Activated effector memory CD4-positive, alpha-beta T cell treated with anti-CD3 and anti-CD28 coated beads, Interleukin-2, amount 50 U/mL, for 16 hours (primary cell): ENCODE results near the gene DDRGK1.

Source experiments
- DNase-seq: peaks from one replicate; pipeline ENCODE4 v3.0.0-alpha.2; 2020

DDRGK1 gene

GRCh38 chr20:3204124-3204794, at the start of gene DDRGK1:
DDRGK1 (minus strand) TSS chr20:3204682; CDS start chr20:3204627, 55 bp downstream.
- DNase-seq: peak; percentile 96

DNA sequence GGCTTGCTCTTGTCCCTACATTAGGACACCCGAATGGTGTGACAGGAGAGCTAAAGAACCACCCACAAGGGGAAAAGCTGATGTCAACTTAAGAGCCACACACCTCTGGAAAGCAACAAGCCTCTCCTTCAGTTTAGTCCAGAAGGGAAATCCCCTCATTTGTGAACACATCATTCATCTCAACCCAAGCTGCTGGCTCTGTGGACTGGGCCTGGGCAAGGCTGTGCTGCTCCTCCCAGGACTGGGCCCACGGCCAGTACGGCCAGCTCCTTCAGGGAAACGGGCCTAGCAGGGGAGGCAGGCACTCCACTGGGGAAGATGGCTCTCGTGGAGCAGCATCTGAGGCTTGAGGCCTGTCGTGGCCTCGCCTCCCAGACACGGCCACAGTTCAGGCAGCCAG, 47.3 kb upstream of the DDRGK1 start:
- DNase-seq: no peak

- DNase-seq: no peak
Observed at GRCh38 chr20:3250091-3250504, 45.6 kb upstream of the DDRGK1 start.

- DNase-seq: no peak
Observed at GRCh38 chr20:3248993-3249347, 44.5 kb upstream of the DDRGK1 start.

- DNase-seq: no peak
Observed at GRCh38 chr20:3248167-3248992, 43.9 kb upstream of the DDRGK1 start.

GRCh38 chr20:3247638-3248037, 43.2 kb upstream of the DDRGK1 start:
- no peak for DNase-seq

DNA sequence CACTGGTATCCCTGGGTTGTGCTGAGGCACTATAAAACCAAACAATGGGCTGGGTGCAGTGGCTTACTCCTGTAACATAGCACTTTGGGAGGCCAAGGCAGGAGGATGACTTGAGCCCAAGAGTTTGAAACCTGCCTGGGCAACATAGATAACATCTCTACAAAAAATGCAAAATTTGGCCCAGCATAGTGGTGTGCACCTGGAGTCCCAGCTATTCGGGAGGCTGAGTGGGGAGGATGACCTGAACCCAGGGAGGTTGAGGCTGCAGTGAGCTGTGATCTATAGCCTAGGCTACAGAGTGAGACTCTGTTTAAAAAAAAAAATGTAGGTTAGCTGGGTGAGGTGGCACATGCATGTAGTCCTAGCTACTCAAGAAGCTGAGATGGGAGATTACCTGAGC, 42.2 kb upstream of the DDRGK1 start:
- no peak for DNase-seq

GRCh38 chr20:3245711-3246110, 41.2 kb upstream of the DDRGK1 start:
- no peak for DNase-seq

DNA sequence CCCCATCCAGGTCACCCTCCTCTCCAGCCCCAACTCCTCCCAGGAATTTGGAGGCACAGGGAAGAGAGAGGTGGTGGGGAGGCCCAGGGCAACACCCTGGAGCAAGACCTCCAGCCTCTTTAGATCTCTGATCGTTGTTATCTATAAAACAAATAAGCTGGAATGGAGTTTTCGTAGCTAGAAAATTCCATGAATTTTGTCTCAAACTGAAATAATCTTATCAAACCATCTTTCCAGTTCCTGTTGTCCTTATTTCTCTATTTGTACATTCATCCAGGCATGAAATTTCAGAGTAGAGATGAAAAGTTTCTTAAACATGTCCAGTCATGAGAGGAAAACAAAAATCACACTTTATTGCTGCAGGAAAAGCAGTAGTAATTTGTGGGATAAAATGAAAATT, 40.7 kb upstream of the DDRGK1 start:
- no peak for DNase-seq

- DNase-seq: no peak
Observed at GRCh38 chr20:3244613-3245012, 40.1 kb upstream of the DDRGK1 start.

DNA sequence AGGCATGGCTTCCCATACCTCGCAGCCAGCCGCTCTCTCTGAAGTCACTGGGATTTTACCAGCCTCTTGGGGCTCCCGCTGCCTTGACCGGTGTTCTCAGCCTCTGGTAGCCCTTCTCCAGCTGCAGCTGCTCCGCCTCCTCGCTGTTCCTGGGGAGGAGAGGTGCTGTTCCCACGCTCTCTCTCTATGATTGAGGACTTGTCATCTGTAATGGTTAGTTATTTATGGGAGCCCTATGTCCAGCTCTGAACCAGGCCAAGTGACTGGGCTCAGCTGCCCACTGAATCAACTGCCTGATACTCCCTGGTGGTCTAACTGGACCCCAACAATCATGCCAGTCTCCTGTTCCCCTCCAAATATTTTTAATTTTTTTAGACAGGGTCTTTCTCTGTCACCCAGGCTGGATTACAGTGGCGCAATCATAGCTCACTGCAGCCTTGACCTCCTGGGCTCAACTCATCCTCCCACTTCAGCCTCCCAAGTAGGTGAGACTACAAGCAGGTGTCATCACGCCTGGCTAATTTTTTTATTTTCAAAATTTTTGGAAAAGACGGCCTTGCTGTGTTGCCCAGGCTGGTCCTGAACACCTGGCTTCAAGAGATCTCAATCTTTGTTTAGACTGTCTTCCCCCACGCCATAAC, 39.4 kb upstream of the DDRGK1 start:
- no peak for DNase-seq

GRCh38 chr20:3242172-3242692, 37.8 kb upstream of the DDRGK1 start:
- no peak for DNase-seq

DNA sequence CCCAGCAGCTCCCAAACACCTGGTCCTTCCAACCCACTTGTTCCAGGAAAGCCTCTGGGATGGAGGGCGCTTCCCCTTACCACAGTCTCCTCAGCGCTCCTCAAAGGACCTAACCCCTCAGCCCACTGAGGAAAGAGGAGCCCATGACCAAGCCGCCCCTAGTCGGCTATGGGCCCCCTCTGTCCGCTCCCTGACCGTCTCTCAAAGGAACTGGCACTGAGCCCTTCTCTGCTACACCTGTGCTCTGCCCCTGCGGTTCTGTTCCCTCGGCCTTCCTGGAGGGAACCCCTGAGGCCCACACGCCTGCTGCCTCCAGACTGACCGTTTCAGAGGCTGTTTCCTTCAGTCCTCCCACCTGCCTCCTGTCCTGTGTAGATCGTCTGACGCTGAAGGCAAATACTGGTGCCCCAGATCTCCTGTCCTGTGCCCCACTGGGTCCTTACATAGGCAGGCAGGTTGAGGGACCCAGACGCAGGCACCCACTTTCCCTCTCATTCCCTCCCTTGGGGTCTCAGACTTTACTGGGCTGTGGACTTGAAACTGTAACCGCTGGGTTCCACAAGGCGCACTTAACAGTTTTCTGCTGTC, 36.4 kb upstream of the DDRGK1 start:
- DNase-seq: no peak

DNA sequence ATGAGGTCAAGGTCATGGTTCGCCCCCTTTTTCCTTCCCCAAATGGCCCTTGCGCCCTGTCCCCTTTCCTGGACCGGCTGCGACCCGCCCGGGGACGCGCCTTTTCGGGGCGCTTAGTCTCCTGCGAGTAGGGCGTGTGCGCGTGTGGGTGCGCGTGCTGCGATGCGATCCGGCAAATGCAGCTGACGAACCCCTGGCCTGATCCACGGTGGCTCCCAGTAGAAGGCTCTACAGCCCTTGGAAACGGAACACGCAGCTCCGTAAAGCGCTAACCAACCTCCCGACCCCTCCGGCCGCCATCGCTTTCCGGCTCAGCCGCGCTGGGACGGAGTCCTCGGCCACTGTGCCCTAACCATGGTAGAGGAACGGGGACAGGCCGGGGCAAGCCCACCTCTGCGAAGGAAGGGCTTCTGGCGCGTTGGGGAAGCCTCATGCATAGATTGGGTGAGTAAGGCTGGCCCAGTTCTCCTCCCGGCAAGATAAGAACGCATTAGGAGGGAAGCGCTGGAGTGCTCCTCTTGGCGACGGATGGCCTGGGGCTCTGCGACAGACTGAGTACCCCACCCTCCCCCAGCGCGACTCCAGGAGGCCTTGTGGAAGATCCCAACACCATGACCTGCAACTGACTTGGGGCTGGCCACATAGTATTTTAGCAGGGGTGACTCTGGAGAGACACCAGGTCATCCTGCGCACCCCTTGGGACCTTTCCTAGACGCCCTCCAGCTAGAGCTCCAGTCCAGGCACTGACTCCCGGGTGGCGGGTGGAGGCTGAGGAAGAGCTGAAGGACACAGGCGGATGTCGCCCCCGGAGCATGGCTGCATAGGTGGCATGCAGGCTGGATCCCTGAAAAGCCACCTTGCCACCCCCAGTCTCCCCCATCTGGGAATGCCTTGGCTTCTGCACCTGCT, 35.6 kb upstream of the DDRGK1 start:
- no peak for DNase-seq

DNA sequence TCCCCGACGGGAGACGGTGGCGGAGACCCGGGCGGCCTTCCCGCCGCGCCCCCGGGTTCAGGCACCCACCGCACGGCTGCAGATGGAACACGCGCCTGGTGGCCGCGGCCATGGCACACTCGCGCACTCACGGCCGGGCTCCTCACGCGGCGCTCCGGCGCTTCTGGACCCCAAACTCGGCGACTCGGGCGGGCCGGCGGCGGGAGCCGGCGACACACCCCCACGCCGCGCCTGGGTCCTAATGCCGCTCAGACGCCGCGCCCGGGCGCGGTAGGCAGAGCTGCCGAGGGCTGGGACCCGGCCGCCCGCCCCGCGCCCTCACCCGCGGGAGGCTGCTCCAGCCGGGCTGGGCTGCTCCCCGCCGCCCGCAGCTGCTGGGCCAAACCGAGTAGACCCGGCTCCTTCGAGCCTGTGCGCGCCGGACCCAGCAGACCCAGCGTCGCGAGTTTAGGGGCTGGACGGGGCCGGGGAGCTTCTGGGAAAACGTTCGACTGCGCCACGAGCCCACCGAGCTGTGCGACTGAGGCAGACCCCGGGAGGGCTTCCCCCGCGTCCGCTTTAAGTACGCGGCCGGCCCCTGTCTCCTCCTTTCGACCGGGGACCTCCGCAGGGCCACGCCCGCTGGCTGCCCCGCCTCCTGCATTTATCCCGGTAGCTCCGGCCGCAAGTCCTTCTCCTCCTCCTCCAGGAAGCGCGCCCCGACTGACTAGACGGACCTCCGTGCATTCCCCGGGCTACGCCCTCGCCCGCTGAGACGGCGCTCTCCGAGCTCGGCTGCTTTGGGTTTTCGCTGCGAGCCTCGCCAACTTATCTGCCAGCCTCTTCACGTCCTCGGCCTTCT, 34.8 kb upstream of the DDRGK1 start, which contains the start of gene SLC4A11:
SLC4A11 (minus strand) TSS at position 165 of the 841 bp plus-strand sequence; CDS start at position 112, 53 bp downstream.
- peak; percentile 74 for DNase-seq

GRCh38 chr20:3238616-3239025, 34.1 kb upstream of the DDRGK1 start:
- peak; percentile 81 for DNase-seq

GRCh38 chr20:3237958-3238615, 33.6 kb upstream of the DDRGK1 start:
- DNase-seq: no peak

GRCh38 chr20:3237011-3237957, 32.8 kb upstream of the DDRGK1 start:
- no peak for DNase-seq

- DNase-seq: no peak
Observed at GRCh38 chr20:3235666-3236324, 31.3 kb upstream of the DDRGK1 start.
